Aorta (tissue), 5 donors: ENCODE results near the gene FRY. TPM values are rescaled to one million over a fixed set of nuclear protein-coding genes. Genes with fewer than 3 reads are reported as not detected.

Source experiments
- ATAC-seq: fragments of 200-7000 bp; cut with Tn5 transposase; one replicate; pipeline ENCODE4 v1.9.1; 2022; ENCODE audit warnings: moderate library complexity; ENCODE audit not compliant: low FRiP score
- DNase-seq, 2 donors: peaks; one replicate each; pipeline ENCODE4 v3.0.0-alpha.2; 2020
- H3K27ac ChIP-seq, 2 donors: one replicate each; pipeline ENCODE4 v1.5.1; 2013; ENCODE audit warnings: low read length in 2 of 2, mild to moderate bottlenecking in 2 of 2, moderate library complexity in 2 of 2, control low read depth in 1 of 2, inconsistent platforms in 1 of 2, low read depth in 1 of 2
- H3K27me3 ChIP-seq, 2 donors: one replicate each; pipeline ENCODE4 v1.6.1; 2013; ENCODE audit warnings: control low read depth in 1 of 2, low read length in 1 of 2, mild to moderate bottlenecking in 1 of 2, moderate library complexity in 1 of 2; ENCODE audit not compliant: insufficient read depth in 2 of 2, control insufficient read depth in 1 of 2
- H3K36me3 ChIP-seq, 2 donors: one replicate each; pipeline ENCODE4 v1.6.1; 2013; ENCODE audit warnings: control low read depth in 1 of 2, low read length in 1 of 2, mild to moderate bottlenecking in 1 of 2; ENCODE audit not compliant: insufficient read depth in 2 of 2, control insufficient read depth in 1 of 2
- H3K4me1 ChIP-seq, 2 donors: one replicate each; pipeline ENCODE4 v1.6.1; 2013; ENCODE audit warnings: low read length in 2 of 2, control low read depth in 1 of 2, mild to moderate bottlenecking in 1 of 2, moderate library complexity in 1 of 2; ENCODE audit not compliant: insufficient read depth in 2 of 2, control insufficient read depth in 1 of 2
- H3K4me3 ChIP-seq, 2 donors: one replicate each; pipeline ENCODE4 v1.5.1; 2013; ENCODE audit warnings: low read length in 2 of 2, control low read depth in 1 of 2, mild to moderate bottlenecking in 1 of 2
- H3K9me3 ChIP-seq: one replicate; pipeline ENCODE4 v1.6.1; 2013; ENCODE audit warnings: mild to moderate bottlenecking, low read length; ENCODE audit not compliant: control insufficient read depth
- WGBS, 2 donors: extraction: QIAGEN DNeasy Blood & Tissue Kit; methylation state at CpG; one replicate each; pipeline ENCODE4 v1.1.7; 2013; 5-methylcytosine and 5-hydroxymethylcytosine counted together
- intact Hi-C, 2 donors: fragments of 100-400 bp; cut with DNase I; formaldehyde crosslinking; loops; one replicate each; pipeline versions ENCODE4 v1.14.2 to v1.15.0; 2022
- polyA plus RNA-seq, 2 donors: library from polyadenylated mRNA; stranded (reverse); fragments of 200-250 nt; gene quantifications; one replicate each; pipeline ENCODE4 v1.2.3, GENCODE V29; 2013
- total RNA-seq, 2 donors: library from RNA; stranded (reverse); fragmentation: NEBNext Ultra II Directional; extraction: Animal tissue kit (Norgen Biotek cat#: 25700); gene quantifications; one replicate each; pipeline ENCODE4 v1.2.1, GENCODE V29; 2021
- donor health status: healthy with polysubstance abuse.
- donor health status: Bipolar disorder and iron deficiency.
- donor health status: DM: no; HTN: no; CAD: no.
- donor health status: DM: no; HTN: no; CAD: no.
- donor health status: DM: yes; HTN: yes; CAD: no.

FRY gene
- total and polyA plus RNA-seq, 4 donors: 24.8 to 328 (median 95.0) TPM

DNA sequence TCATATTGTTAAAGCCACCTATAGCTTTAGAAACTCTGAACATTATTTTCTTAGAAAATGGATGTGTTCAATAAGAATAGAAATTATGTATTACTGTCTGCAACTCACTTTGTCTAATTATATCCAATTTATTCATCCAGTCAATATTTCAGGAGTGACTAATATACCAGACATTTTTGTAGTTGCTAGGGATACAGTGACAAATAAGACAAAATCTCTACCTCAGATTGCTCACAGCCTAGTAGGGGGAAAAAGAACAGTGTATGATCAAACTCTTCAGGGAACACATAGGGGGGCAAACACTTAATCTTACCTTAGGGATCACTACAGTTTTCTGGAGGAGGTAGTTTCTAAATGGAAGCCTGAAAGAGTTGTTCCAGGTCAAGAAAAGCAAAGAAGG, 292.3 kb downstream of the FRY start:
- DNase-seq: no peak
- H3K27ac ChIP-seq: no peak overlapping the region
- H3K27me3 ChIP-seq: no peaks in the 10 kb centered on the region
- no peak for ATAC-seq
- no peak overlapping the region for H3K4me3 ChIP-seq
- no peaks in the 10 kb centered on the region for H3K36me3 ChIP-seq
- no peaks in the 10 kb centered on the region for H3K9me3 ChIP-seq
- intact Hi-C loops: loop anchor here in 1 of 2 donors (5.0 kb wide), 1 partner anchor 103 kb away; the partner anchor contains the start of gene N4BP2L1
- H3K4me1 ChIP-seq: peaks cover 0 to 2% of the 10 kb centered on the region in 2 donors

DNA sequence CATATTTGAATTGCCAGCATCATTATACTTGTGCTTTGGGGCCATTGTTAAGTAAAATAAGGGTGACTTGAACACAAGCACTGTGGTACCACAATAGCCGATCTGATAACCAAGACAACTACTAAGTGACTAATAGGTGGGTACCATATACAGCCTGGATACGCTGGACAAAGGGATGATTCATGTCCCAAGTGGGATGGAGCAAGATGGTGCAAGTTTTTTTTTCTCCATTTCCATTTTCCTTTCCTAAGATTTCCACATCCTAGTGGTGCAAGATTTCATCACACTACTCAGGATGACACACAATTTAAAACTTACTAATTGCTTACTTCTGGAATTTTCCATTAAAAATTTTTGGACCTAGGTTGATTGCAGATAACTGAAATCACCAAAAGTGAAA, 298.9 kb downstream of the FRY start:
- H3K9me3 ChIP-seq: no peaks in the 10 kb centered on the region
- no peak for ATAC-seq
- intact Hi-C loops: no loop called here
- no peak overlapping the region for H3K4me3 ChIP-seq
- no peak for DNase-seq
- no peaks in the 10 kb centered on the region for H3K27me3 ChIP-seq
- no peaks in the 10 kb centered on the region for H3K4me1 ChIP-seq
- H3K36me3 ChIP-seq: no peaks in the 10 kb centered on the region
- H3K27ac ChIP-seq: no peak overlapping the region
- WGBS, 2 donors: 88 to 97% methylated on average over 2 of the region's 2 CpGs

DNA sequence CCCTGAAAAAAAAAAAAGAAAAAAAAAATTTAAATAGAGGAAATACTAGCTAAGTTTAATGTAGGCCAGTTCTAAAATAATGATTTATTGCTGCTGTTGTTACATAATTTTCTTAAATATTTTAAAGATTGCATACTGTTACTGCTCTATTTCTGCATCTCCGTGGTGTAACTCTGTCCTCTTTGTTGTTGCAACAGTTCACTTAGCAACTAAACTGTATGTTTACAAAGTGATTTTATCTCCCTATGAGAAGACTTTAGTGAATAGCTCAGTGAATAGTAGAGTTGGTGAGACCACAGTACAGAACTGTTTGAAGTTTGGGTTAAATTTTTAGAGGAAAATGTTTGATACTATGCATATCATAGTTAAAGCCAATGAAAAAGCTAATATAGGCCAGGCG, 303.1 kb downstream of the FRY start:
- Histone ChIP-seq H3K27ac (no peak overlapping the region), H3K27me3 (no peaks in the 10 kb centered on the region), H3K4me1 (no peaks in the 10 kb centered on the region), H3K36me3 (no peaks in the 10 kb centered on the region), H3K4me3 (no peak overlapping the region), H3K9me3 (no peaks in the 10 kb centered on the region)
- WGBS, 2 donors: 75 to 82% methylated on average over 2 of the region's 2 CpGs
- intact Hi-C loops: no loop called here
- DNase-seq: no peak
- ATAC-seq: no peak

DNA sequence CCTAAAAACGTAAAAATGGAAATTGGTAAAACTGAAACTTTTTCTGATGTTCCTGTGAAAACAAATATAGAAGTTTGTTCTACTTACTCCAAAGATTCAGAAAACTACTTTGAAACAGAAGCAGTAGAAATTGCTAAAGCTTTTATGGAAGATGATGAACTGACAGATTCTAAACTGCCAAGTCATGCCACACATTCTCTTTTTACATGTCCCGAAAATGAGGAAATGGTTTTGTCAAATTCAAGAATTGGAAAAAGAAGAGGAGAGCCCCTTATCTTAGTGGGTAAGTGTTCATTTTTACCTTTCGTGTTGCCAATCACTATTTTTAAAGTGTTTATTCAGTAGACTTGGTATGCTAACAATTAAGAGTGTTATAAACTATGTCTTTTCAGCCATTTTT, 309.3 kb downstream of the FRY start:
- Histone ChIP-seq H3K9me3 (no peaks in the 10 kb centered on the region), H3K4me3 (no peak overlapping the region), H3K27me3 (no peaks in the 10 kb centered on the region), H3K36me3 (no peaks in the 10 kb centered on the region), H3K27ac (no peak overlapping the region), H3K4me1 (no peaks in the 10 kb centered on the region)
- DNase-seq: no peak
- WGBS, 2 donors: 79 to 82% methylated on average over 3 of the region's 3 CpGs
- intact Hi-C loops: no loop called here
- ATAC-seq: no peak

DNA sequence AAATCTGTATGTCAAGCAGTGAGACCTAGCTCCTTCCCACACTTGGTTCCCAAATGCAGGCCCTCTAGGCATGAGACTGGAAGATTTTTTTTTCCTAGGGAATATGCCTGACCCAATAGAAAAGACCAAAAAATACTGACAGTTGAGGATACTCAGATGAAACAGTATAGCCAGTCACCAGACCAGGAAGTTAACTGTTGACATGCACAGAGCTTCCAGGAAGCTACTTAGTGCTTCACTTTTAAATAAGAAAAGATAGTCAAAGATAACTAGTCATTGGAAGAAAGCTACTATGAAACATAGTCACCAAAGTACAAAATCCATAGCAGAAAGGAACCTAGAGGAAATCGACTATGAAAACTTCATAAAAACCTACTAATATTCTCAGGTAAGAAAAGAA, 316.1 kb downstream of the FRY start:
- no peaks in the 10 kb centered on the region for H3K27me3 ChIP-seq
- H3K36me3 ChIP-seq: no peaks in the 10 kb centered on the region
- no peak for DNase-seq
- H3K9me3 ChIP-seq: no peaks in the 10 kb centered on the region
- H3K4me3 ChIP-seq: no peak overlapping the region
- intact Hi-C loops: no loop called here
- no peak for ATAC-seq
- H3K4me1 ChIP-seq: no peaks in the 10 kb centered on the region
- WGBS, 2 donors: 59 to 100% methylated on average over 1 of the region's 1 CpG
- no peak overlapping the region for H3K27ac ChIP-seq
